H1 (cell line): ENCODE results near the gene AHDC1. TPM values are rescaled to one million over a fixed set of nuclear protein-coding genes. Genes with fewer than 3 reads are reported as not detected.

Experiments
- BACH1 ChIP-seq: IDR thresholded peaks from 2 replicates; pipeline ENCODE4 v1.6.1; 2012; ENCODE audit warnings: low read length, improper control_type of control experiment
- CBX8 ChIP-seq: fragments of 300-800, 300-1000 bp; sonication (generic); IDR thresholded peaks from 2 replicates; pipeline ENCODE4 v1.7.1; 2016; ENCODE audit warnings: low read depth, low read length, borderline replicate concordance
- CTBP2 ChIP-seq: IDR thresholded peaks from 2 replicates; pipeline ENCODE4 v1.7.0; 2011; ENCODE audit warnings: borderline replicate concordance, mild to moderate bottlenecking, moderate library complexity, mixed read lengths, low read length; ENCODE audit not compliant: insufficient read depth, insufficient read length
- EGR1 ChIP-seq: IDR thresholded peaks from 2 replicates; pipeline ENCODE4 v1.6.1; 2011; ENCODE audit warnings: low read depth, low read length, borderline replicate concordance
- HDAC6 ChIP-seq: IDR thresholded peaks from one replicate; pipeline ENCODE4 v1.7.1; 2012; ENCODE audit warnings: low read depth, mild to moderate bottlenecking, inconsistent platforms, low read length, moderate library complexity
- JUND ChIP-seq: IDR thresholded peaks from 2 replicates; pipeline ENCODE4 v1.6.1; 2011; ENCODE audit warnings: mild to moderate bottlenecking, improper control_type of control experiment, low read length
- POU5F1 ChIP-seq: IDR thresholded peaks from 2 replicates; pipeline ENCODE4 v1.6.1; 2011; ENCODE audit warnings: low read depth, mild to moderate bottlenecking, low read length, moderate library complexity
- YY1 ChIP-seq: IDR thresholded peaks from 2 replicates; pipeline ENCODE4 v1.6.1; 2011; ENCODE audit warnings: low read depth, mild to moderate bottlenecking, low read length
- polyA plus RNA-seq, 7 experiments: library from polyadenylated mRNA; depleted of rRNA in 3 of 7; stranded (reverse) in 5 of 7; unstranded in 2 of 7; fragments of >200 nt in 5 of 7; fragments of 200-250 nt in 2 of 7; gene quantifications; 1 replicate in 5 of 7; 2 replicates in 1 of 7; 4 replicates in 1 of 7; pipeline versions ENCODE4 v1.2.1 to v1.2.3, GENCODE V29; 2011 to 2013; ENCODE audit warnings: missing spikeins in 2 of 7, mixed read lengths in 2 of 7
- total RNA-seq: library from RNA; stranded (reverse); fragmentation: NEBNext Ultra II Directional; extraction: Animal tissue kit (Norgen Biotek cat#: 25700); gene quantifications from 2 replicates; pipeline ENCODE4 v1.2.1, GENCODE V29; 2021

Gene AHDC1
- total and polyA plus RNA-seq, 2 of the 8 experiments (the other 6 are each of a cell fraction or from before 2014, with no cell fraction given), result 4.4 to 35.1 TPM

DNA sequence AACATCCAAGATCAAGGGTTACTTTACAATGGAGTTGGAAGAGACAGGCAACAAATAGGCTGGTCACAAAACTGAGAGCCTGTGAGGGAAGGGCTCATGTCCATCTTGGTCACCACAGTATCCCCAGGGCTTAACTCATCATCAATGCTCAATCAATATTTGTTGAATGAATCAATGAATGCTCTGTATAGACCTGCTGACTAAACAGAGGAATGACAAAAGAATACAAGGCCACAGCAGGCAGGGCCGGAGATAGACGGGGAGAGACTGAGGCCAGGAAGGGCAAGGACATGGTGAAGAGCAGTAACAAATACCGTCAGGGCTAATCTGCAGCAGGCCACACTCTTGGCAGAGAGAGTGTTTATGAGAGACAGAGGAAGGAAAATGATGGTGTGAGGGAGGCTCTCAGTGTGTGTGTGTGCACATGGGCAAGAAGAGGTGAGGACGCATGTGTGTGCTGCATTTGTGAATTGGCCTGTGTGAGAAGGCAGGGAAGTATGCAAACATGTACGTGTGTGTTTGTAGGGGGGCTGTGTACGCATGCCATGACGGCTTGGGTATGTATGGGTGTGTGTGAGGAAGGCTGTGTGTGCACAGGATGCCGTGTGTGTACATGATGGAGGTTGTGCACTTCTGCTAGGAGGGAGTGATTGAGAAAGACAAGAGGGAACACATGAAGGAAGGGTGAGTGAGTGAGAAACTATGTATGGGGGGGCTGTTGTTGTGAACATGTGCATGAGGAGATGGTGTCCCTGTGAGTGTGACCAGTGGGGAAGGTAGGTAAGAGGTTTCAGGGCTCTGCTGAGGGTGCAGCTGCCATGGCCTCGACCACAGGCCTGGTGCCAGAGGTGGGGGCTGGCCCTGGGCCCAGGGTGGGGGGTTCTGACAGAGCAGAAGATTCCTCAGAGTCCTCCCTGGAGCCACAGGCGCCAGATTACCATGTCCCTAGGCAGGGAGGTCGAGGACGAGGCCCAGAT is 15.4 kb downstream of the AHDC1 start (continued):
- TF ChIP-seq EGR1 (no peak), CBX8 (no peak), JUND (no peak), HDAC6 (no peak), BACH1 (no peak), YY1 (no peak), POU5F1 (no peak), CTBP2 (no peak)
- TF ChIP-seq, all 59 proteins: peak for 0
